ENCODE measurements around the gene ZNF638.
"Not testable (repeated sequence)": the region's sequence is repeated elsewhere in the genome, so short reads cannot be mapped to it uniquely, and the experiment has no call there.

Gene ZNF638

DNA sequence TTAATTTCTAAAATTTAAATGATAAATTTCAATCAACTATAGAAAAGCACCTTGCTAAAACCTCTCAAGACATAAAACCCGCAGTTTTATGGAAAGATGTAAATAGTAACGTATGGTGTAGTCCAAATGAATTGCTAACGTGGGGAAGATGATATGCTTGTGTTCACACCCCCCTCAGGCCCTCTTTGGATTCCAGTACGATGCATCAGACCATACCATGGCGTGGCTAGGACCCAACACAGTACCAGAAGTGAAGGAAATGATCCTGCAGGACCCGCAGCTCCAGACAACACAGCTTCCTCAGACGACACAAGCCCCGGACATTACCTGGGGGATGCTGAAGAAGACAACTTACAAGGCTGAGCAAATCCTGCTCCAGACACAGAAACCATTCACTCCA, 61.6 kb downstream of the ZNF638 start:
- H3K27ac ChIP-seq: no peak overlapping the region
- TF ChIP-seq ZFX (IDR thresholded peaks at IDR 0.05): no peak

DNA sequence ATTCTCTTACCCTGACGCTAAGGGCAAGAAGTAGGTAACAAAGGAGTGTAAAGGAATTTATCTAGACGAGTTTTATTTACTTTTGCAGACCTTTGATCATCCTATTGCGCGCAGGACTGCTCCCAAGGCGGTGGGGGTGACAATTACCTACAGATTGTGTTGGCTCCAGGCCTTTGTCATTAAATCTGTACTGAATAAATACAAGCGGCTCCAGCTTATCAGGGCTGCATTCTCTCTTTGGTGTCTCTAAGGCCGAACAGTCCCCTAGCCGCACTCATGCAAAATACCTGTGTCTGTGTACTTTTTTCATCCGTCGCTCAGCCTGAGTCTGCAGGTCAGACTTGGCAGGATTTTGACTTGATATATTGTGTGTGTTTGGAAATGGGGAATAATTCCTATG, 63.9 kb downstream of the ZNF638 start:
- TF ChIP-seq, protein P1, sequence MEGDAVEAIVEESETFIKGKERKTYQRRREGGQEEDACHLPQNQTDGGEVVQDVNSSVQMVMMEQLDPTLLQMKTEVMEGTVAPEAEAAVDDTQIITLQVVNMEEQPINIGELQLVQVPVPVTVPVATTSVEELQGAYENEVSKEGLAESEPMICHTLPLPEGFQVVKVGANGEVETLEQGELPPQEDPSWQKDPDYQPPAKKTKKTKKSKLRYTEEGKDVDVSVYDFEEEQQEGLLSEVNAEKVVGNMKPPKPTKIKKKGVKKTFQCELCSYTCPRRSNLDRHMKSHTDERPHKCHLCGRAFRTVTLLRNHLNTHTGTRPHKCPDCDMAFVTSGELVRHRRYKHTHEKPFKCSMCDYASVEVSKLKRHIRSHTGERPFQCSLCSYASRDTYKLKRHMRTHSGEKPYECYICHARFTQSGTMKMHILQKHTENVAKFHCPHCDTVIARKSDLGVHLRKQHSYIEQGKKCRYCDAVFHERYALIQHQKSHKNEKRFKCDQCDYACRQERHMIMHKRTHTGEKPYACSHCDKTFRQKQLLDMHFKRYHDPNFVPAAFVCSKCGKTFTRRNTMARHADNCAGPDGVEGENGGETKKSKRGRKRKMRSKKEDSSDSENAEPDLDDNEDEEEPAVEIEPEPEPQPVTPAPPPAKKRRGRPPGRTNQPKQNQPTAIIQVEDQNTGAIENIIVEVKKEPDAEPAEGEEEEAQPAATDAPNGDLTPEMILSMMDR (conservative IDR thresholded peaks at IDR 0.05): no peak
- no peak for TF ChIP-seq ZFX (IDR thresholded peaks at IDR 0.05)
- no peak overlapping the region for H3K27ac ChIP-seq

DNA sequence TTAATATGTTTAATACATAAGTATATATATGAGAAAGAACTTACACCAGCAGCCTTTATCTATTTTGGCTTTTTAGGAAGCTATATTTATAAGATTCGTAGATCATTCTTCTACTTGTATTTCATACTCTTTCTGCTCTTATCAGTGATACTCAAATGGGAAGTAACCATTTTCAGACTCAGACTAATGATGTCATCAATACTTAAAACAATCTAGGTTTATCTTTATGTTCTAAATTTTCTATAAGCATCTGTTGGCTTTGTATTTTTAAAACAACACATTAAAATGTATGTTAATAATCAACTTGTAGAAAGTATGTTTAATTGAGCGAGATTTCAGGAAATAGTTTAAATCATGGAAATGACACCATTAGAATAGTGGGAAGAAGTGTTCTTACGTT, 70.8 kb downstream of the ZNF638 start:
- no peak overlapping the region for H3K27ac ChIP-seq
- TF ChIP-seq ZFX (IDR thresholded peaks at IDR 0.05): no peak
- TF ChIP-seq, protein P1 (conservative IDR thresholded peaks at IDR 0.05): no peak

DNA sequence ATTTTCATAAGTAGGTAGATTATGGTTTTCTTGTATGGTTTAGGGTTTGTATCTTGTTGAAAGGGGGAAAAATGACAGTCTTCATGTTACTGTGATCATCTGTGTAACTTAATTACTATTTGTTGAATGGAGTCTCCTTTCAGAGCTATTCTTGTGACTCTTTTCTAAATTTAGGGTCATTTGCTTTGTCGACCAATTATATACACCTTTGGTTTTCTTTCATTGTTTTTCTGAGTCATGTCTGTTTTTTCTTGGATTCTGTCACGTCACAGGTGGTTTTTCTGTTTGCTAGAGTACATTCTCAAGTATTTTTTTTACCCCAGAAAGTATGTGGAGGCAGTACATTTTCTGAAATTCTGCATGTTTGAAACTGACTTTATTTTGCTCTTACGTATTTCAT, 78.0 kb downstream of the ZNF638 start:
- no peak for TF ChIP-seq ZFX (IDR thresholded peaks at IDR 0.05)
- TF ChIP-seq, protein P1 (conservative IDR thresholded peaks at IDR 0.05): no peak
- H3K27ac ChIP-seq: no peak overlapping the region

DNA sequence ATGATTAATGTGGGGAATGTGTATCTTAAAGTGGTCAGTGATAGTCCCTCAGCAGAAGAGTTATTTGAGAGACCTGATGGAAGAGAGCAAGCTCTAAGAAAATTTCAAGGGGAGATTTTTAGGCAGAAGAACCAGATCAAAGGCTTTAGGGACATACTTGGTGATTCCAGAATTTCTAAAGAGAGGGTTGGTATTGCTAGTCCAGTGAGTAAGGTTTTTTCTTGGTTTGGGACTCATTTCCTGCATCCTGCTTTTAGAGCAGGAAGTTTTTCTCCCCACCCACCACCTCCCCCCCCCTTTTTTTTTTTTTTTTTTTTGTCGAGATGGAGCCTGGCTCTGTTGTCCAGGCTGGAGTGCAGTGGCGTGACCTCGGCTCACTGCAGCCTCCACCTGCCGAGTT, 79.1 kb downstream of the ZNF638 start:
- H3K27ac ChIP-seq: no peak overlapping the region
- TF ChIP-seq, protein P1 (conservative IDR thresholded peaks at IDR 0.05): no peak
- no peak for TF ChIP-seq ZFX (IDR thresholded peaks at IDR 0.05)

DNA sequence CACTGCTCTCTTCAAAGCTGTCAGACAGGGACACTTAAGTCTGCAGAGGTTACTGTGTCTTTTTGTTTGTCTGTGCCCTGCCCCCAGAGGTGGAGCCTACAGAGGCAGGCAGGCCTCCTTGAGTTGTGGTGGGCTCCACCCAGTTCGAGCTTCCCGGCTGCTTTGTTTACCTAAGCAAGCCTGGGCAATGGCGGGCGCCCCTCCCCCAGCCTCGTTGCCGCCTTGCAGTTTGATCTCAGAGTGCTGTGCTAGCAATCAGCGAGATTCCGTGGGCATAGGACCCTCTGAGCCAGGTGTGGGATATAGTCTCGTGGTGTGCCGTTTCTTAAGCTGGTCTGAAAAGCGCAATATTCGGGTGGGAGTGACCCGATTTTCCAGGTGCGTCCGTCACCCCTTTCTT, 85.3 kb downstream of the ZNF638 start:
- not testable (repeated sequence) for H3K27ac ChIP-seq

DNA sequence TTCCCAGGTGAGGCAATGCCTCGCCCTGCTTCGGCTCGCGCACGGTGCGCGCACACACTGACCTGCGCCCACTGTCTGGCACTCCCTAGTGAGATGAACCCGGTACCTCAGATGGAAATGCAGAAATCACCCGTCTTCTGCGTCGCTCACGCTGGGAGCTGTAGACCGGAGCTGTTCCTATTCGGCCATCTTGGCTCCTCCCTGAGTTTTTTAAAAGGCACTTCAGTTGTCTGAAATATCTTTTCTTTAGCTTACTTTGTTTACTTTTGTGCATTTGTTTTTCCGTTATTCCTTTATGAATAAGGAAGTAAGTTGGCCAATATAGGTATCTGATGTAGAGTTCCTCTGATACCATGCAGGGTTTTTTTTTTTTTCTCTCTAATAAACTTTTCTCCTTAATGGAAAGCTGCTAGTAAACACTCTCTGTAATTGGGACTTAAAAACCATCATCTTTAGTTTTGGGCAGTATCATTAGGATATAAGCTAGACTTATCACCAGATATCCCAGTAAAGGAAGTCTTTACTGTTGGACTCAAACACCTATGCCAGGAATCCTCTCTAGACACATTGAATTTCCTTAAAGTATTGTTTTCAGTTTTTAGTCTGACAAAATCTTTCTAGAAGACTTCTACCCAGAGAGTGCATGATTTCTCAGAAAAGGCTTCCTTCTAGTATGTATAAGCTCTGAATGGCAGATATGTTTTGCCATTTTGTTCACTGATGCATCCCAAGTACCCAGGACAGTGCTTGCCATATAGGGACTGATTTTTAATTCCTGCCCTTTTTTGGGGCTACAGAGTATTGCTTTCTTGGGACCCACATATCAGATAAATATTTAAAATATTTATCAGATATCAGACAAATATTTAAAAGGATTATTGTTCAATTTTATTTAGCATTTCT, 86.0 kb downstream of the ZNF638 start:
- TF ChIP-seq, protein P1 (conservative IDR thresholded peaks at IDR 0.05): no peak
- TF ChIP-seq ZFX (IDR thresholded peaks at IDR 0.05): no peak
- H3K27ac ChIP-seq: no peak overlapping the region

DNA sequence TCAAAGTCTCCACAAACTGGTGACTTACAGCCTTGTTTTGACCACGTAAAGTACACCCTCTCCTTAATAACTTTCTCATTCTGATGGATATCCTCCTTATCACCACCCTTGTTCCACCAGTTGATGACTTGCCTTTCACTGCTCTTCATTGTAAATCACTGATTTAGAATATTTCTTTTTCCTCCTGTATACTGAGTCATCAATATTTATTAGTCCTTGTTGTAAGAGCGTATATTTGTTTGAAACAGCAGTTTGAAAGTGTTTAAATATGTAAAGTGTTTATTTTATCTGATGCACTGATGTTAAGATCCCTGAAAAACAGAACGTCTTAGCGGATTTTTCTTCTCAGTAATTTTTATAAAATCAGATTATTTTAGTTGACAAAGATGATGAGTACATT, 87.6 kb downstream of the ZNF638 start:
- no peak overlapping the region for H3K27ac ChIP-seq
- TF ChIP-seq, protein P1 (conservative IDR thresholded peaks at IDR 0.05): no peak
- TF ChIP-seq ZFX (IDR thresholded peaks at IDR 0.05): no peak

Data from C4-2B (cell line).